CD4-positive, alpha-beta T cell treated with Interleukin-6 at 100 ng/mL for 8 hours (primary cell): Measurements from ENCODE around the gene TIMP3.
"Not testable (repeated sequence)": the region's sequence is repeated elsewhere in the genome, so short reads cannot be mapped to it uniquely, and the experiment has no call there.

Experiments
- DNase-seq: peaks from one replicate; pipeline ENCODE4 v3.0.0-alpha.2; 2020; ENCODE audit warnings: mixed read lengths, low spot score

Gene TIMP3

DNA sequence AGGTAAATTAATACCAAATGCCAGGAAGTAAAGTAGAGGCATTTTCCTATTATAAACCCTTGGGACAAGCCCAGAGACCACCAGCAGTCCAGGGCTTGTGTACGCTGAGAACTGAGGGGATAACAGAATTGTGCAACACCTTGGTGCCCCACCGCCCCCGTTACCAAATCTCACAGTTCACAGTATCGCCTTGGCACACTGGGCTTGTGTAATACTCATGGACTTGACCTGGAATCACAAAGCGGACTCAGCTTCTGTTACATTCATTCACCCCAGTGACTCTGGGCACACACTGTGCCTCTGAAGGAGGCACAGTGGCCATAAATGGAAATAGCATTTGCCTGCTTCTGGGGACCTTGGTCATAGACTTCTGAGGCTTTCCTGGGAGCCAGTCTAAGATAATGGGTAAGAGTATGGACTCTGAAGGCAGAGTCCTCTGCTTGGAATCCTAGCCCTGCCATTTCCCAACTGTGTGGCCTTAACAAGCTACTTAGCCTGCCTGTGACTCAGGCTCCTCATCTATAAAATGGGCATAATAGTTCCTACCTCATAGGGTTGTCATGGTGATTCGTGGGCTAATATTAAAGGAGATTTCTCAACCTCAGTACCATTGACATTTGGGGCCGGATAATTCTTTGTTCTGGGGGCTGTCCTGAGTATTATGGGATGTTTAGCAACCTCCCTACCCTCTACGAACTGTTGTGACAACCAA is 53.7 kb downstream of the TIMP3 start:
- DNase-seq: no peak

DNA sequence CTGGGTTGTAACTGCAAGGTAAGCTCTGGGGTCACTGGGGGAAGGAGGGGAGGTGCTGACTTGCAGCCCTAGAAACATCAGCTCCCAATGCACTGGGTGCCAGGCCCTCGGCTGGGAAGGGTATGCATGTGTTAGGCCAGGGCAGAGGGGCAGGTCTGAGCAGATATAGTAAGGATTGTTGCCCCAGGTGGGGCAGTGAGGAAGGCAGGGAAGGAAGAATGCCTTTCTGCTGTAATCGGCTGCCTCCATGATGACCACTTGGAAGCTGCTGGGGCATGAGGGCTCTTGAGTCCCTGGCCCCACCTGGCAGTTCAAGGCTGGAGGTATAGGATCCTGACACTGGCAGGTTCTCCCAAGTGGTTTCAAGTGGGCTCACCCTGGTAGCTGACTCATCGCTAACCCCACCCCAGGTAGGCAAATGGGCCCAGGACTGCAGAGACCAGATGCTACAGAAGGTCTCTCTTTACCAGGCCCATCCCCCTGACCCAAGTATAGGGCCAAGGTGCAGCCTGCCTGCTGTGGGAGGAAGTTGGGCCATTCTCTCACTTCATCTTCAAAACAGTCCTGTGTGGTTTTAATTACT is 56.7 kb downstream of the TIMP3 start:
- no peak for DNase-seq

GRCh38 chr22:32858957-32859356 is 57.5 kb downstream of the TIMP3 start:
- no peak for DNase-seq

GRCh38 chr22:32859743-32860142 is 58.2 kb downstream of the TIMP3 start:
- DNase-seq: no peak

- DNase-seq: no peak
These were observed 59.8 kb downstream of the TIMP3 start for GRCh38 chr22:32861330-32861729.

DNA sequence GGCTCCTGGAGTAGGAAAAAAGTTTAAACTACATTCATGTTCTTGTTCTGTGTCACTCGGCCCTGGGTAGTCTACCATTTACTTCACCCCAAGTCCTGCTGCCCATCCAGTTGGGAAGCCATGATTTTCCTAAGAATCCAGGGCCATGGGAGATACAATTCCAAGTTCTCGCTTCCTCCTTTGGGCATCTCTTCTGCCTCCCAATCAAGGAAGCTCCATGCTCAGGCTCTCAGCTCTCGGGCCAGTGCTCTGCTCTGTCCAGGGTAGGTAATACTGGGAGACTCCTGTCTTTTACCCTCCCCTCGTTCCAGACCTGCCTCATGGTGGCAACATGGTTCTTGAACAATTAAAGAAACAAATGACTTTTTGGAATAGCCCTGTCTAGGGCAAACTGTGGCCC is 60.6 kb downstream of the TIMP3 start:
- DNase-seq: no peak

DNA sequence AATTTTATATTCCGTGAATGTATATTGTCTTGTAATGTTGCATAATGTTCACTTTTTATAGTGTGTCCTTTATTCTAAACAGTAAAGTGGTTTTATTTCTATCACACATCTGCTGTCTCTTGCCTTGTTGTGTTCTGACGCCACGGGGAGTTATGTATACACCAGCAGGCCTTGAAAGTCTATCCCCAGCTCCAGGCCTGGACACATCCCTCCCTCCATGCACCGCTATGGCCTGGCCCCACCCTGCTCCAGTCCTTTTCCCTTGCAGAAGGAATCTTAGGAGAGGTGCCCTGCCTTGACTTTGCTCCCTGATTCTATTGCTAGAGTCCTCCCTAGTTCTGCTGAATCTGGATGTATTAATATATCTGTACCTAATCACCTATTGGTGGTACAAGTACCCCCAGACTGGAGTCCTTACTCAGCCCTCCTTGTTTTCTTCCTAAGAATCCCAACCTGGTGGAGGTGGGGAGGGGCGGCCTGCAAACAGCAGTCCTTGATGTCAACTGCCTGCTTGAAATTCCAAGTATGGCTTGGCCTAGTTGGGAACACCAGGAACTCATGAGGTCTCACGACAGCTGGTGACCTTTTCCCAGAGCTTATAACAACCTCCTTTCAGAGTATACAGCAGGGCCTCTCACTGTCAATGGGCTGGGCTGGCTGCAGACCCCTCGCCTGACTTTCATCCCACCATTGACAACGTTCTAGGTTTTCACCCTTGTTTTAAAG is 61.6 kb downstream of the TIMP3 start:
- DNase-seq: no peak

- no peak for DNase-seq
These were observed 62.5 kb downstream of the TIMP3 start for GRCh38 chr22:32864041-32864440.

DNA sequence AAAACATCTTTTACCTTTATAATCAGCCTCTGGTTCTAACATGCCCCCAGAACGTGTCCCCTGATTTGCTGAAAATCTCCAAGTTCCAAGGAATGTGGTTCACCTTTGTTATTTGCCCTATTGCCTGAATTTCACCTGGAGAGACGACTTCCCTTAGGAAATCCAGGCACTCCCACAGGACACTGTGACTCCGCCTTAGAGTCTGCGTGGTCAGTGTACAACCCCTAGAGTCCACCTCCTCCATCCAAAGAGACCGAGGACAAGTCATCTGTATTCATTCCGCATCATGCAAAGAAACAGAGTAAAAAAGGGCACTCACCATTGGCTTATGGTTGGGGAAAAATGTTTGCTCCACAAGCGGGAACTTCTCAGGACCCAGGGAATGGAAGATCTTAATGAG is 63.1 kb downstream of the TIMP3 start:
- no peak for DNase-seq

- DNase-seq: no peak
These were observed 65.4 kb downstream of the TIMP3 start for GRCh38 chr22:32866953-32867352.

GRCh38 chr22:32868946-32869345 is 67.4 kb downstream of the TIMP3 start:
- no peak for DNase-seq

DNA sequence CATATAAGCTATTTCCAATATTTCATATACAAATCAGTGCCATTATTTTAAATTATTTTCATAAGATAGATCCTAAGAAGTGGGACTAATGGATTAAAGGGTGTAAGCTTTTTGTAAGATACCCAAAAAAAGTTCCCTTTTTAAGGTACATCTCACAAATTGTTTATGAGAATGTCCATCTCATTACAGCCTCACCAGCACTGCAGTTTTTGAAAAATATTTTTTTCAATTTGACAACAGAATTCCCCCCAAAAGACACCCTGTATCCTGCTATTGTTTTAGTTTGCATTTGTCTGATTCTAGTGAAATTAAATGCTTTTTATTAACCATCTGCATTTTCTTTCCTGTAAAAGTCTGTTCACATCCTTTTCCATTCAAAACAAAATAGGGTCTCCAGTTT is 69.0 kb downstream of the TIMP3 start:
- DNase-seq: no peak

- DNase-seq: not testable (repeated sequence)
These were observed 72.1 kb downstream of the TIMP3 start for GRCh38 chr22:32873604-32874003.

GRCh38 chr22:32874385-32874784 is 72.9 kb downstream of the TIMP3 start:
- DNase-seq: no peak

DNA sequence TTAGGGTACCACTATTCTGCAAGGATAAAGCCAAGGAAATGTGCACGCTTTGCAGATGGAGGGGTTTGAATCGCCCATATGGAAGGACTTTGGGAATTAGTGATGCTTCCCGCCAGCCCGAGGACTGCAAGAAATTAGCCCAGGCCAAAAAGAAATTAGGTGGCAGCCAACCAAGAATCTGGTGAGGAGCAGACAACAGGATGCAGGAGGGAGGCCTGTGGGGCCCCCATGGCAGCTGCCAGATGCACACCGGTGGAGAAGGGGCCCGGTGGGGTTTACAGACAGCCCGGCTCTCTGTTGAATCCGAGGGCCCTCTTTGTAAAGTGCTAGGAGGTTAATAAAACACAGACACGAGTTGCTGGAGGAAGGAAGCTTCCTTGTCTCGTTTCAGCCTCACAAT is 73.5 kb downstream of the TIMP3 start:
- no peak for DNase-seq

- DNase-seq: no peak
These were observed 75.0 kb downstream of the TIMP3 start for GRCh38 chr22:32876516-32876915.

DNA sequence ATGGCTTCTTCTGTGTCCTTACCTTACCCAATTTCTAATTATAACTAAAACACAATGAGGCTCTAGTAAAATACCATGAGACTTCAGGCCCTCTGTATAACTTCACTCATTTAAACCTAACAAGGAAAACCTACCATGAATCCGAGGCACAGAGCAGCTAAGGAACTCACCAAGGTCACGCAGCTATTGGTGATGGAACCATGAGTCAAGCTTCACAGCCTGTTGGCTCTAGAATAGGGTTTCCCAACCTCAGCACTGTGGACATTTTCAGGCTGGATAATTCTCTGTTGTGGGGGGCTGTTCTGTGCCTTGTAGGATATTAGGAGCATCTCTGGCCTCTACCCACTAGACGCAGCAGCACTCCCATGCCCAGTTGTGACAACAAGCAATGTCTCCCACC is 75.7 kb downstream of the TIMP3 start:
- no peak for DNase-seq

- DNase-seq: no peak
These were observed 78.0 kb downstream of the TIMP3 start for GRCh38 chr22:32879550-32879949.

GRCh38 chr22:32880061-32880460 is 78.6 kb downstream of the TIMP3 start:
- no peak for DNase-seq

DNA sequence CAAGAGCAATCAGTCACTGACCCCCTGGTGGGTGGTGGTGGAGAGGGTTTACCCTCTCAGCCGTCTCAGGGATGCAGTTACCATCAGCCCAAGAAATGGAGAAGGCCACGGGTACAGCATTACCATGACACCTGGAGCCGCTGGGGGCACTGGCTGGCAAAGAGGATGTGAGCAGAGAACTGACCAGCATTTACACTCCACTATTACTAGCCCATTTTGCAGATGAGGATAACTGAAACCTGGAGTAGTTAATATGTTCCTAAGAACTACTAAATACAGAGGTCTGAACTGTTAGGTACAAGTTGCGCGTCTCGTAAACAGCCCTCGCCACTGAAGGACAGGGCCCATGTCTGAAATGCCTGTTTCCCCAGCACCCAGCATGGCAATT is 79.0 kb downstream of the TIMP3 start:
- DNase-seq: no peak

DNA sequence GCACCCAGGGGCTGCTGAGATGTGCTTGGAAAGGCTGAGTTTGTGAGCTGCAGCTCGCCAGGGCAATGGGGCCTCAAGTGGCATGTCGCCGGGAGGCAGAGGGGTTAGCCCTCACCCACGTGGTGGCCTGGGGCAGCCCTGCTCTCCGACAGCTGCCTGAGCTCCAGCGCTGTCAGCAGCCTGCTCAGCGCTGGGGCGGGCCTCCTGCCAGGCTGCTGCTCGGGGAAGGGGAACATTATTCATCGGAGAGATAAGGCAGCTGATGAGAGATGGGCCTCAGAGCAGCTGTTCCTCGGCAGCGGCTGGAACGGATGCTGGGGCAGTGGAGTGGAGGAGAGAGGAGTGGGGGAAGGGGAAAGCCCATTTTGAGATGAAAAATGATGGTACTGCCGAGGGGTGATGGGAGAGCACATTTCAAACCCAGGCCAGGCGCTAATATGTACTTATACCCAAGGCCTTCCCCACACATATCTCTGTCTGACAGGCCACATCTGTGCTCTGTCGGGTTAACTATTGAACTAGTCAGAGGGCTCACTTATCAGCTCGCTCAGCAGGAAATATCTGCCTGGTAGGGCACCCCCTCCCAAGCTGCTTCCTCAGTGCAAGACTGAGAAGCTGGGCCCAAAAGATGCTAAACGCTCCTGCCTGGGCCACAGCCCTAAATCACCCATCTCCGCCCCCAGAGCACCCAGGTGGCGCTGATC is 79.5 kb downstream of the TIMP3 start:
- no peak for DNase-seq

GRCh38 chr22:32882360-32882755 is 80.9 kb downstream of the TIMP3 start:
- no peak for DNase-seq
